ENCODE data around the gene MGAT4A. TPM values are rescaled to one million over a fixed set of nuclear protein-coding genes. Genes with fewer than 3 reads are reported as not detected.
"Not testable (repeated sequence)": the region's sequence is repeated elsewhere in the genome, so short reads cannot be mapped to it uniquely, and the experiment has no call there.

MGAT4A gene
- total and polyA plus RNA-seq, 9 donors = 3.0 to 7.5 (median 3.9) TPM

GRCh38 chr2:98761267-98761781 is 30.4 kb upstream of the MGAT4A start:
- peak; percentile 65 for DNase-seq
- no peaks in the 10 kb centered on the region for H3K36me3 ChIP-seq (ENCODE audit: control insufficient read depth, insufficient read depth, low read length)
- H3K4me3 ChIP-seq (ENCODE audit: low read length) = no peak overlapping the region
- peaks cover 13% of the 10 kb centered on the region for H3K4me1 ChIP-seq (ENCODE audit: control insufficient read depth, insufficient read depth, low read length)
- H3K9me3 ChIP-seq (replicated peaks; ENCODE audit: control insufficient read depth, low read depth, low read length) = no peaks in the 10 kb centered on the region
- no peaks in the 10 kb centered on the region for H3K27me3 ChIP-seq (ENCODE audit: control insufficient read depth, insufficient read depth, low read length)
- WGBS (ENCODE audit: insufficient coverage) = 49% methylated on average over 9 of the region's 9 CpGs
- peak overlapping the region; percentile 31 for H3K27ac ChIP-seq (ENCODE audit: low read length)

- Histone ChIP-seq H3K36me3 (ENCODE audit: control insufficient read depth, insufficient read depth, low read length) (no peaks in the 10 kb centered on the region), H3K9me3 (replicated peaks; ENCODE audit: control insufficient read depth, low read depth, low read length) (no peaks in the 10 kb centered on the region), H3K4me3 (ENCODE audit: low read length) (no peak overlapping the region), H3K27ac (ENCODE audit: low read length) (no peak overlapping the region), H3K27me3 (ENCODE audit: control insufficient read depth, insufficient read depth, low read length) (no peaks in the 10 kb centered on the region), H3K4me1 (ENCODE audit: control insufficient read depth, insufficient read depth, low read length) (peaks cover 13% of the 10 kb centered on the region)
- no peak for DNase-seq
- WGBS (ENCODE audit: insufficient coverage) = 70% methylated on average over 4 of the region's 6 CpGs
Measured at GRCh38 chr2:98759827-98760625, 29.1 kb upstream of the MGAT4A start.

GRCh38 chr2:98759338-98759737 is 28.4 kb upstream of the MGAT4A start:
- Histone ChIP-seq H3K4me3 (ENCODE audit: low read length) (no peak overlapping the region), H3K27ac (ENCODE audit: low read length) (no peak overlapping the region), H3K9me3 (replicated peaks; ENCODE audit: control insufficient read depth, low read depth, low read length) (no peaks in the 10 kb centered on the region), H3K4me1 (ENCODE audit: control insufficient read depth, insufficient read depth, low read length) (peaks cover 13% of the 10 kb centered on the region), H3K27me3 (ENCODE audit: control insufficient read depth, insufficient read depth, low read length) (no peaks in the 10 kb centered on the region), H3K36me3 (ENCODE audit: control insufficient read depth, insufficient read depth, low read length) (no peaks in the 10 kb centered on the region)
- no peak for DNase-seq
- no CpG with 5 or more reads among the region's 2 CpGs for WGBS (ENCODE audit: insufficient coverage)

GRCh38 chr2:98757904-98758421 is 27.0 kb upstream of the MGAT4A start:
- H3K4me3 ChIP-seq (ENCODE audit: low read length) = no peak overlapping the region
- DNase-seq = peak; percentile 95
- no peaks in the 10 kb centered on the region for H3K36me3 ChIP-seq (ENCODE audit: control insufficient read depth, insufficient read depth, low read length)
- no peaks in the 10 kb centered on the region for H3K9me3 ChIP-seq (replicated peaks; ENCODE audit: control insufficient read depth, low read depth, low read length)
- WGBS (ENCODE audit: insufficient coverage) = 5% methylated on average over 5 of the region's 9 CpGs
- H3K4me1 ChIP-seq (ENCODE audit: control insufficient read depth, insufficient read depth, low read length) = peaks cover 13% of the 10 kb centered on the region
- no peaks in the 10 kb centered on the region for H3K27me3 ChIP-seq (ENCODE audit: control insufficient read depth, insufficient read depth, low read length)
- peak overlapping the region; percentile 68 for H3K27ac ChIP-seq (ENCODE audit: low read length)

- Histone ChIP-seq H3K36me3 (ENCODE audit: control insufficient read depth, insufficient read depth, low read length) (no peaks in the 10 kb centered on the region), H3K4me3 (ENCODE audit: low read length) (no peak overlapping the region), H3K27ac (ENCODE audit: low read length) (no peak overlapping the region), H3K4me1 (ENCODE audit: control insufficient read depth, insufficient read depth, low read length) (peaks cover 12% of the 10 kb centered on the region), H3K9me3 (replicated peaks; ENCODE audit: control insufficient read depth, low read depth, low read length) (no peaks in the 10 kb centered on the region), H3K27me3 (ENCODE audit: control insufficient read depth, insufficient read depth, low read length) (no peaks in the 10 kb centered on the region)
- no peak for DNase-seq
Measured at GRCh38 chr2:98753801-98754200, 22.9 kb upstream of the MGAT4A start.

- H3K36me3 ChIP-seq (ENCODE audit: control insufficient read depth, insufficient read depth, low read length); H3K4me3 ChIP-seq (ENCODE audit: low read length); H3K27ac ChIP-seq (ENCODE audit: low read length); DNase-seq; H3K9me3 ChIP-seq (replicated peaks; ENCODE audit: control insufficient read depth, low read depth, low read length); H3K27me3 ChIP-seq (ENCODE audit: control insufficient read depth, insufficient read depth, low read length): not testable (repeated sequence)
- no CpG with 5 or more reads among the region's 4 CpGs for WGBS (ENCODE audit: insufficient coverage)
- H3K4me1 ChIP-seq (ENCODE audit: control insufficient read depth, insufficient read depth, low read length) = peaks cover 10% of the 10 kb centered on the region
Measured at GRCh38 chr2:98752711-98753110, 21.8 kb upstream of the MGAT4A start.

- no peaks in the 10 kb centered on the region for H3K27me3 ChIP-seq (ENCODE audit: control insufficient read depth, insufficient read depth, low read length)
- H3K27ac ChIP-seq (ENCODE audit: low read length) = no peak overlapping the region
- no peak overlapping the region for H3K4me3 ChIP-seq (ENCODE audit: low read length)
- no peaks in the 10 kb centered on the region for H3K9me3 ChIP-seq (replicated peaks; ENCODE audit: control insufficient read depth, low read depth, low read length)
- no peak for DNase-seq
- no peaks in the 10 kb centered on the region for H3K36me3 ChIP-seq (ENCODE audit: control insufficient read depth, insufficient read depth, low read length)
- H3K4me1 ChIP-seq (ENCODE audit: control insufficient read depth, insufficient read depth, low read length) = peaks cover 7% of the 10 kb centered on the region
- no CpG with 5 or more reads among the region's 1 CpG for WGBS (ENCODE audit: insufficient coverage)
Measured at GRCh38 chr2:98751748-98752147, 20.8 kb upstream of the MGAT4A start.

- no peak for DNase-seq
- Histone ChIP-seq H3K27me3 (ENCODE audit: control insufficient read depth, insufficient read depth, low read length) (no peaks in the 10 kb centered on the region), H3K4me1 (ENCODE audit: control insufficient read depth, insufficient read depth, low read length) (peaks cover 7% of the 10 kb centered on the region), H3K27ac (ENCODE audit: low read length) (no peak overlapping the region), H3K9me3 (replicated peaks; ENCODE audit: control insufficient read depth, low read depth, low read length) (no peaks in the 10 kb centered on the region), H3K4me3 (ENCODE audit: low read length) (no peak overlapping the region), H3K36me3 (ENCODE audit: control insufficient read depth, insufficient read depth, low read length) (no peaks in the 10 kb centered on the region)
- 100% methylated on average over 4 of the region's 9 CpGs for WGBS (ENCODE audit: insufficient coverage)
Measured at GRCh38 chr2:98750593-98751282, 19.8 kb upstream of the MGAT4A start.

GRCh38 chr2:98749066-98749450 is 18.1 kb upstream of the MGAT4A start:
- Histone ChIP-seq H3K27me3 (ENCODE audit: control insufficient read depth, insufficient read depth, low read length) (no peaks in the 10 kb centered on the region), H3K27ac (ENCODE audit: low read length) (no peak overlapping the region), H3K36me3 (ENCODE audit: control insufficient read depth, insufficient read depth, low read length) (no peaks in the 10 kb centered on the region), H3K4me3 (ENCODE audit: low read length) (no peak overlapping the region), H3K4me1 (ENCODE audit: control insufficient read depth, insufficient read depth, low read length) (peaks cover 7% of the 10 kb centered on the region), H3K9me3 (replicated peaks; ENCODE audit: control insufficient read depth, low read depth, low read length) (no peaks in the 10 kb centered on the region)
- DNase-seq = peak; percentile 86

GRCh38 chr2:98748292-98749065 is 17.5 kb upstream of the MGAT4A start:
- H3K27ac ChIP-seq (ENCODE audit: low read length) = no peak overlapping the region
- WGBS (ENCODE audit: insufficient coverage) = 47% methylated on average over 2 of the region's 13 CpGs

More at GRCh38 chr2:98748292-98749065, 17.5 kb upstream of the MGAT4A start:
- DNase-seq = no peak
- no peaks in the 10 kb centered on the region for H3K9me3 ChIP-seq (replicated peaks; ENCODE audit: control insufficient read depth, low read depth, low read length)
- no peaks in the 10 kb centered on the region for H3K36me3 ChIP-seq (ENCODE audit: control insufficient read depth, insufficient read depth, low read length)
- H3K4me3 ChIP-seq (ENCODE audit: low read length) = no peak overlapping the region
- no peaks in the 10 kb centered on the region for H3K27me3 ChIP-seq (ENCODE audit: control insufficient read depth, insufficient read depth, low read length)
- H3K4me1 ChIP-seq (ENCODE audit: control insufficient read depth, insufficient read depth, low read length) = peaks cover 7% of the 10 kb centered on the region
